Measurements from ENCODE around the gene PLAAT3. TPM values are rescaled to one million over a fixed set of nuclear protein-coding genes. Genes with fewer than 3 reads are reported as not detected.
"Not testable (repeated sequence)": the region's sequence is repeated elsewhere in the genome, so short reads cannot be mapped to it uniquely, and the experiment has no call there.

PLAAT3 gene
- total RNA-seq, 2 donors from 2014 or later, result 31.8 to 42.4 TPM

GRCh38 chr11:63551091-63551888 is 62.9 kb downstream of the PLAAT3 start:
- intact Hi-C loops (cut with DNase I), result no loop called here
- no peak for DNase-seq (ENCODE audit: low spot score)

GRCh38 chr11:63550156-63550700 is 64.0 kb downstream of the PLAAT3 start:
- DNase-seq (ENCODE audit: low spot score); intact Hi-C loops (cut with DNase I): not testable (repeated sequence)

DNA sequence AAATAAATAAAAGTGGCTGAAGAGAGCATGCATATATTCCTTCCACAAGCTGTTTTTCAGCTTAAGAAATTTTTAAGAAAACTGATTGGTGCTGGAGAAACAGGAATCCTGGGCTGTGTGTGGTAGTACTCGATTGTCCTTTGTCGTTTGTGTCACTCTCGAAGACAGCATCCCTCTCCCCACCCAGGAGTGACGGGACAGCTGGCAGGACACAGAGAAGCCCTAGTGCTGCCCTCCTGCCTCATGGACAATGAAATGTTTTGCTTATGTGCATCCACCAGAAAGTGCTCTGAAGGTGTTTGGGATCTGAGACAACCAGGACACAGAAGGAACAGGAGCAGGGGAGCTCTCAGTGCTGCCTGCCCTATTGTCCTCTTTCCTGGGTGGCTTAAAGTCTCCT is 64.8 kb downstream of the PLAAT3 start:
- no peak for DNase-seq (ENCODE audit: low spot score)
- intact Hi-C loops (cut with DNase I), result no loop called here

- intact Hi-C loops (cut with DNase I), result no loop called here
- DNase-seq (ENCODE audit: low spot score), result no peak
These were observed 66.1 kb downstream of the PLAAT3 start for GRCh38 chr11:63548178-63548577.

- no peak for DNase-seq (ENCODE audit: low spot score)
- intact Hi-C loops (cut with DNase I), result no loop called here
These were observed 67.2 kb downstream of the PLAAT3 start for GRCh38 chr11:63547061-63547460.

- intact Hi-C loops (cut with DNase I), result no loop called here
- no peak for DNase-seq (ENCODE audit: low spot score)
These were observed 70.5 kb downstream of the PLAAT3 start for GRCh38 chr11:63543711-63544110.

DNA sequence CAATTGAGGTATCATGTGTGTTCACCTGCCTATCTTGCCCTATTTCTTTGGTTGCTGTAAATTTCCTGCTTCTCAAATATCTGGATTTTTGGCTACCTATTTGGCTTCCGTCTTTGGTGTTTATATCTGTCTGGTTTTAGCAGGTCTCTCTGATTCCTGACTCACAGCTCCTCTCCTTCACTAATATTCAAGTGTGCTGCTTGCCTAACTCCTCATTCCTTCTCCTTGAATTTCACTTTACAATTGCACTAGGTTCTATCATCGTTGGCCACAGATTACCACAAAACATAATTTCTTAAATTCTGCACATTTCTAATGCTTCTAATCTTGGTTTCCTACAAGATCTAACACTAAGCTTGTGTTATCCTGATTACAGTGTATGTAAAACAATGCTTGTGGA is 71.7 kb downstream of the PLAAT3 start:
- intact Hi-C loops (cut with DNase I), result not testable (repeated sequence)

DNA sequence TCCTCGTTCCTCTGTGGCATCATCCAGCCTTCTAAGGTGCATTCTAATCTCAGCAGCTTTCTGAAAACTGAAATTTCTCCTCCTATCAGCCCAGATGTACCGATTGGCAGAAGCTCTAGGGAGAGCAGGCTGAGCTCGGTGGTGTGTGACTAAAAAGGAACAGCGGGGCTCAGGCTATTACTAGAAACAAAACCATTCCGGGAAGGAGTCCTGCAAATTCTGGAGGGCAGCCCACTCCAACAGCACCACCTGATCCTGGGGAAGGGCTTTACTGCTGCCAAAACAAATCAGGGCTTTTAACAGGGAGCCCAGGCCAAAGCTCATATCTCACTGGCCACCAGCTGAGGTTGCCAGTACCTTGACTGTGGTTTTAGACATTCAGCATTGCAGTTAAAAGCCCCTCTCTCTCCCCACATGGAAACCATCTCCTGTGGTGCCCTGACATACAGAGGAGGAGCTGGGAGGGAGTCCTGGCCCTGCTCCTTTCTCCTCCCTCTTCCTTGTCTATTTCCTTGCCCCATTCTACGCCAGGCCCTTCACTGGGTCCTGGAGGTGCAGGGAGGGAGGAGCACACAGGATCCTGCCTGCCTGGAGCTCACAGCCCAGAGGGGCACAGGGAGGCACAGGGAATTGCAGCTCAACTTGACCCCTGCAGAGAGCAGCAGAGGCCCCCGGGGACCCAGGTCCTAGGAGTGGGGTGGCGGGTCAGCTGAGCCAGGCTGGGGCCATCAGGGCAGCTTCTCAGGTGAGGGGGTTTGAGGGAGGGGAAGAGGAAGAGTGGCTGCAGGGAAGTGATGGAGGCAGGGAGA is 76.7 kb downstream of the PLAAT3 start:
- no peak for DNase-seq (ENCODE audit: low spot score)
- intact Hi-C loops (cut with DNase I), result no loop called here

More for the DNA sequence above, 71.7 kb downstream of the PLAAT3 start:
- DNase-seq (ENCODE audit: low spot score), result not testable (repeated sequence)

GRCh38 chr11:63536669-63537292 is 77.5 kb downstream of the PLAAT3 start, which contains the start of gene PLAAT4:
PLAAT4 (plus strand) TSS chr11:63536808; CDS start chr11:63536869, 61 bp downstream.
- intact Hi-C loops (cut with DNase I), result no loop called here
- DNase-seq (ENCODE audit: low spot score), result no peak

DNA sequence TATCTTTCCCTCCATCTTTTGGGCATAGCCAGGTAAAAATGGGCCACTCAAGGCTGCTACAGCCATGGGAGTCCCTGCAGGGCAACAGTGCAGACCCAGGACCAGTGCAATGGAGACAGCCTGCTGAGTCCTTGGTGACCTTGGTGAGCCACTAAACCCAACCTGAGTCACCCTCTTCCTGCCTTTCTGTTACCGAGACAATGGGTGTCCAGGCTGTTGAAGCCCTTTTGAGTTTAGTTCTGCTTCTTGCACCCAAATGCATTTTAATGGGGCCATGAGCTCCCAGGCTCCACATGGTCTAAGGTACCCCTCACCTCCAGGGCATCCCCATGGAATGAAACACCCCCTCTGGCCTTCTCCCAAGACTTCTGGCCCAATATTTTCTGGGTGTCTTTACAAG is 78.5 kb downstream of the PLAAT3 start:
- DNase-seq (ENCODE audit: low spot score), result no peak
- intact Hi-C loops (cut with DNase I), result no loop called here

- DNase-seq (ENCODE audit: low spot score), result no peak
- intact Hi-C loops (cut with DNase I), result no loop called here
These were observed 79.3 kb downstream of the PLAAT3 start for GRCh38 chr11:63534895-63535461.

GRCh38 chr11:63534076-63534475 is 80.2 kb downstream of the PLAAT3 start:
- intact Hi-C loops (cut with DNase I), result no loop called here
- DNase-seq (ENCODE audit: low spot score), result no peak

GRCh38 chr11:63532799-63533475 is 81.3 kb downstream of the PLAAT3 start:
- DNase-seq (ENCODE audit: low spot score), result no peak
- intact Hi-C loops (cut with DNase I), result no loop called here

- intact Hi-C loops (cut with DNase I), result no loop called here
- no peak for DNase-seq (ENCODE audit: low spot score)
These were observed 82.1 kb downstream of the PLAAT3 start for GRCh38 chr11:63532117-63532516.

- intact Hi-C loops (cut with DNase I); DNase-seq (ENCODE audit: low spot score): not testable (repeated sequence)
These were observed 83.0 kb downstream of the PLAAT3 start for GRCh38 chr11:63531074-63531792.

GRCh38 chr11:63530021-63530420 is 84.2 kb downstream of the PLAAT3 start:
- no peak for DNase-seq (ENCODE audit: low spot score)
- intact Hi-C loops (cut with DNase I), result no loop called here

DNA sequence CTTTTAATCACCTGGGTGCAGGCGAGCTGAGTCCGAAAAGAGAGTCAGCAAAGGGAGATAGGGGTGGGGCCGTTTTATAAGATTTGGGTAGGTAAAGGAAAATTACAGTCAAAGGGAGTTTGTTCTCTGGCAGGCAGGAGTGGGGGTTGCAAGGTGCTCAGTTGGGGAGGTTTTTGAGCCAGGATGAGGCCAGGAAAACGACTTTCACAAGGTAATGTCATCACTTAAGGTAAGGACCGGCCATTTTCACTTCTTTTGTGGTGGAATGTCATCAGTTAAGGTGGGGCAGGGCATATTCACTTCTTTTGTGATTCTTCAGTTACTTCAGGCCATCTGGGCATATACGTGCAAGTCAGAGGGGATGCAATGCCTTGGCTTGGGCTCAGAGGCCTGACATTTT is 84.9 kb downstream of the PLAAT3 start:
- intact Hi-C loops (cut with DNase I), result loop anchor here in 1 of 2 donors (2.0 kb wide), 1 partner anchor 75 kb away; no protein-coding TSS in a partner anchor
- DNase-seq (ENCODE audit: low spot score), result not testable (repeated sequence)

GRCh38 chr11:63528729-63529278 is 85.4 kb downstream of the PLAAT3 start:
- intact Hi-C loops (cut with DNase I), result loop anchor here in 1 of 2 donors (2.0 kb wide), 1 partner anchor 74 kb away; no protein-coding TSS in a partner anchor
- not testable (repeated sequence) for DNase-seq (ENCODE audit: low spot score)
